ENCODE measurements around the gene YAE1. TPM values are rescaled to one million over a fixed set of nuclear protein-coding genes. Genes with fewer than 3 reads are reported as not detected.

YAE1 gene
- total and polyA plus RNA-seq, 2 experiments from 2014 or later: 30.5 to 107 TPM

DNA sequence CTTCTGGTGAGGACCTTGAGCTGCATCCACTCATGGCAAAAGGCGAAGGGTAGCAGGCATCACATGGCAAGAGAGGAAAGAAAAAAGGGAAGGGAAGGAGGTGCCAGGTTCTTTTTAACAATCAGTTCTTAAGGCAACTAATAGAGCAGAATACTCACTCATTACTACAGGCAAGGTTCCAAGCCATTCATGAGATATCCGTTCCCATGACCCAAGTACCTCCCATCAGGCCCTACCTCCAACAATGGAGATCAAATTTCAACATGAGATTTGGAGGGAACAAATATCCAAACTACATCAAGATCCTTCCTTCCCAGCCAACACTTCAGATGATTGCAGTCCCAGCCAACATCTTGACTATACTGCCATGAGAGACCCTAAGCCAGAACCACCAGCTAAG is 38.9 kb upstream of the YAE1 start (continued):
- TF ChIP-seq, protein P1, sequence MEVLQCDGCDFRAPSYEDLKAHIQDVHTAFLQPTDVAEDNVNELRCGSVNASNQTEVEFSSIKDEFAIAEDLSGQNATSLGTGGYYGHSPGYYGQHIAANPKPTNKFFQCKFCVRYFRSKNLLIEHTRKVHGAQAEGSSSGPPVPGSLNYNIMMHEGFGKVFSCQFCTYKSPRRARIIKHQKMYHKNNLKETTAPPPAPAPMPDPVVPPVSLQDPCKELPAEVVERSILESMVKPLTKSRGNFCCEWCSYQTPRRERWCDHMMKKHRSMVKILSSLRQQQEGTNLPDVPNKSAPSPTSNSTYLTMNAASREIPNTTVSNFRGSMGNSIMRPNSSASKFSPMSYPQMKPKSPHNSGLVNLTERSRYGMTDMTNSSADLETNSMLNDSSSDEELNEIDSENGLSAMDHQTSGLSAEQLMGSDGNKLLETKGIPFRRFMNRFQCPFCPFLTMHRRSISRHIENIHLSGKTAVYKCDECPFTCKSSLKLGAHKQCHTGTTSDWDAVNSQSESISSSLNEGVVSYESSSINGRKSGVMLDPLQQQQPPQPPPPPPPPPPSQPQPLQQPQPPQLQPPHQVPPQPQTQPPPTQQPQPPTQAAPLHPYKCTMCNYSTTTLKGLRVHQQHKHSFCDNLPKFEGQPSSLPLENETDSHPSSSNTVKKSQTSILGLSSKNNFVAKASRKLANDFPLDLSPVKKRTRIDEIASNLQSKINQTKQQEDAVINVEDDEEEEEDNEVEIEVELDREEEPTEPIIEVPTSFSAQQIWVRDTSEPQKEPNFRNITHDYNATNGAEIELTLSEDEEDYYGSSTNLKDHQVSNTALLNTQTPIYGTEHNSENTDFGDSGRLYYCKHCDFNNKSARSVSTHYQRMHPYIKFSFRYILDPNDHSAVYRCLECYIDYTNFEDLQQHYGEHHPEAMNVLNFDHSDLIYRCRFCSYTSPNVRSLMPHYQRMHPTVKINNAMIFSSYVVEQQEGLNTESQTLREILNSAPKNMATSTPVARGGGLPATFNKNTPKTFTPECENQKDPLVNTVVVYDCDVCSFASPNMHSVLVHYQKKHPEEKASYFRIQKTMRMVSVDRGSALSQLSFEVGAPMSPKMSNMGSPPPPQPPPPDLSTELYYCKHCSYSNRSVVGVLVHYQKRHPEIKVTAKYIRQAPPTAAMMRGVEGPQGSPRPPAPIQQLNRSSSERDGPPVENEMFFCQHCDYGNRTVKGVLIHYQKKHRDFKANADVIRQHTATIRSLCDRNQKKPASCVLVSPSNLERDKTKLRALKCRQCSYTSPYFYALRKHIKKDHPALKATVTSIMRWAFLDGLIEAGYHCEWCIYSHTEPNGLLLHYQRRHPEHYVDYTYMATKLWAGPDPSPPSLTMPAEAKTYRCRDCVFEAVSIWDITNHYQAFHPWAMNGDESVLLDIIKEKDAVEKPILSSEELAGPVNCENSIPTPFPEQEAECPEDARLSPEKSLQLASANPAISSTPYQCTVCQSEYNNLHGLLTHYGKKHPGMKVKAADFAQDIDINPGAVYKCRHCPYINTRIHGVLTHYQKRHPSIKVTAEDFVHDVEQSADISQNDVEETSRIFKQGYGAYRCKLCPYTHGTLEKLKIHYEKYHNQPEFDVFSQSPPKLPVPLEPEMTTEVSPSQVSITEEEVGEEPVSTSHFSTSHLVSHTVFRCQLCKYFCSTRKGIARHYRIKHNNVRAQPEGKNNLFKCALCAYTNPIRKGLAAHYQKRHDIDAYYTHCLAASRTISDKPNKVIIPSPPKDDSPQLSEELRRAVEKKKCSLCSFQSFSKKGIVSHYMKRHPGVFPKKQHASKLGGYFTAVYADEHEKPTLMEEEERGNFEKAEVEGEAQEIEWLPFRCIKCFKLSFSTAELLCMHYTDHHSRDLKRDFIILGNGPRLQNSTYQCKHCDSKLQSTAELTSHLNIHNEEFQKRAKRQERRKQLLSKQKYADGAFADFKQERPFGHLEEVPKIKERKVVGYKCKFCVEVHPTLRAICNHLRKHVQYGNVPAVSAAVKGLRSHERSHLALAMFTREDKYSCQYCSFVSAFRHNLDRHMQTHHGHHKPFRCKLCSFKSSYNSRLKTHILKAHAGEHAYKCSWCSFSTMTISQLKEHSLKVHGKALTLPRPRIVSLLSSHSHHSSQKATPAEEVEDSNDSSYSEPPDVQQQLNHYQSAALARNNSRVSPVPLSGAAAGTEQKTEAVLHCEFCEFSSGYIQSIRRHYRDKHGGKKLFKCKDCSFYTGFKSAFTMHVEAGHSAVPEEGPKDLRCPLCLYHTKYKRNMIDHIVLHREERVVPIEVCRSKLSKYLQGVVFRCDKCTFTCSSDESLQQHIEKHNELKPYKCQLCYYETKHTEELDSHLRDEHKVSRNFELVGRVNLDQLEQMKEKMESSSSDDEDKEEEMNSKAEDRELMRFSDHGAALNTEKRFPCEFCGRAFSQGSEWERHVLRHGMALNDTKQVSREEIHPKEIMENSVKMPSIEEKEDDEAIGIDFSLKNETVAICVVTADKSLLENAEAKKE (CRISPR knock-in tag; IDR thresholded peaks at IDR 0.05): no peak
- TF ChIP-seq EZH2 (IDR thresholded peaks at IDR 0.05; ENCODE audit: low read depth, unreplicated experiment): no peak
- no peak for TF ChIP-seq POLR2AphosphoS5 (IDR thresholded peaks at IDR 0.05; ENCODE audit: low read depth)
- TF ChIP-seq EZH2phosphoT487 (IDR thresholded peaks at IDR 0.05; ENCODE audit: unreplicated experiment): no peak
- no peak for TF ChIP-seq ZNF114 (CRISPR knock-in tag; IDR thresholded peaks at IDR 0.05)

DNA sequence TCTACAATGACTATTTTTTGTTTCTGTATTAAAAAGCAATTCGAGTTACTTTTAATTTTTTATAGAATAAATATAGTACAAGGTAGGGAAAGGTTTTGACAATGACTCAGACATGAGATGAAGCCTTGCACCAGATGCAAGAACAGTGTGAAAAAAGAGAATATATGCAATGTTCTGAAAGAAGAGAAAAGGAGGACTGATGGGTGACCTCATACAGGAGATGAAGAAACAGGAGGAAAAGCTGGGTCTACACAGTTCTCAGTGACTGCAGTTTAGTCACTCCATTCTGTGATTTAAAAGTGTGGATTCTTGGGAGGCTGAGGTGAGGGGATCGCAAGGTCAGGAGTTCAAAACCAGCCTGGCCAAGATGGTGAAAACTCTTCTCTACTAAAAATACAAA is 38.3 kb upstream of the YAE1 start:
- peaks cover 18% of the 10 kb centered on the region for H3K4me1 Mint-ChIP-seq
- H3K4me3 Mint-ChIP-seq: no peak overlapping the region
- H3K27me3 ChIP-seq (ENCODE audit: insufficient read depth): no peaks in the 10 kb centered on the region

More for the DNA sequence above, 38.3 kb upstream of the YAE1 start:
- Histone ChIP-seq H4K20me1 (replicated peaks; ENCODE audit: insufficient read depth) (no peaks in the 10 kb centered on the region), H3K4me1 (ENCODE audit: insufficient read depth) (no peaks in the 10 kb centered on the region; the same call in 1 of the 2 replicates), H2AFZ (no peak overlapping the region), H3K27ac (ENCODE audit: low read depth) (no peak overlapping the region), H3K9me2 (ENCODE audit: insufficient read depth) (no peaks in the 10 kb centered on the region), H3F3A (replicated peaks; ENCODE audit: low read depth) (no peaks in the 10 kb centered on the region), H3K4me2 (no peak overlapping the region), H3K79me2 (replicated peaks; ENCODE audit: insufficient read depth) (no peaks in the 10 kb centered on the region), H3K4me3 (no peak overlapping the region), H3K36me3 (ENCODE audit: insufficient read depth) (no peaks in the 10 kb centered on the region)
- Mint-ChIP-seq H3K9me3 (no peaks in the 10 kb centered on the region; the same call in 2 of the 3 replicates), H3K27me3 (ENCODE audit: insufficient read depth, low read depth, poor library complexity) (peaks cover 5% of the 10 kb centered on the region), H3K36me3 (ENCODE audit: low read depth) (no peaks in the 10 kb centered on the region), H3K27ac (no peak overlapping the region)
- TF ChIP-seq, protein P2, sequence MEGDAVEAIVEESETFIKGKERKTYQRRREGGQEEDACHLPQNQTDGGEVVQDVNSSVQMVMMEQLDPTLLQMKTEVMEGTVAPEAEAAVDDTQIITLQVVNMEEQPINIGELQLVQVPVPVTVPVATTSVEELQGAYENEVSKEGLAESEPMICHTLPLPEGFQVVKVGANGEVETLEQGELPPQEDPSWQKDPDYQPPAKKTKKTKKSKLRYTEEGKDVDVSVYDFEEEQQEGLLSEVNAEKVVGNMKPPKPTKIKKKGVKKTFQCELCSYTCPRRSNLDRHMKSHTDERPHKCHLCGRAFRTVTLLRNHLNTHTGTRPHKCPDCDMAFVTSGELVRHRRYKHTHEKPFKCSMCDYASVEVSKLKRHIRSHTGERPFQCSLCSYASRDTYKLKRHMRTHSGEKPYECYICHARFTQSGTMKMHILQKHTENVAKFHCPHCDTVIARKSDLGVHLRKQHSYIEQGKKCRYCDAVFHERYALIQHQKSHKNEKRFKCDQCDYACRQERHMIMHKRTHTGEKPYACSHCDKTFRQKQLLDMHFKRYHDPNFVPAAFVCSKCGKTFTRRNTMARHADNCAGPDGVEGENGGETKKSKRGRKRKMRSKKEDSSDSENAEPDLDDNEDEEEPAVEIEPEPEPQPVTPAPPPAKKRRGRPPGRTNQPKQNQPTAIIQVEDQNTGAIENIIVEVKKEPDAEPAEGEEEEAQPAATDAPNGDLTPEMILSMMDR (conservative IDR thresholded peaks at IDR 0.05; ENCODE audit: low read depth in 2 of 2): no peak
- TF ChIP-seq STAT1 (IDR thresholded peaks at IDR 0.05; ENCODE audit: unreplicated experiment): no peak
- no peak for TF ChIP-seq POLR2AphosphoS5 (IDR thresholded peaks at IDR 0.05; ENCODE audit: low read depth)
- TF ChIP-seq ZNF114 (CRISPR knock-in tag; IDR thresholded peaks at IDR 0.05): no peak
- TF ChIP-seq ZNF331 (CRISPR knock-in tag; IDR thresholded peaks at IDR 0.05; ENCODE audit: low read depth): no peak
- no peak for TF ChIP-seq EZH2phosphoT487 (IDR thresholded peaks at IDR 0.05; ENCODE audit: unreplicated experiment)
- TF ChIP-seq, protein P3, sequence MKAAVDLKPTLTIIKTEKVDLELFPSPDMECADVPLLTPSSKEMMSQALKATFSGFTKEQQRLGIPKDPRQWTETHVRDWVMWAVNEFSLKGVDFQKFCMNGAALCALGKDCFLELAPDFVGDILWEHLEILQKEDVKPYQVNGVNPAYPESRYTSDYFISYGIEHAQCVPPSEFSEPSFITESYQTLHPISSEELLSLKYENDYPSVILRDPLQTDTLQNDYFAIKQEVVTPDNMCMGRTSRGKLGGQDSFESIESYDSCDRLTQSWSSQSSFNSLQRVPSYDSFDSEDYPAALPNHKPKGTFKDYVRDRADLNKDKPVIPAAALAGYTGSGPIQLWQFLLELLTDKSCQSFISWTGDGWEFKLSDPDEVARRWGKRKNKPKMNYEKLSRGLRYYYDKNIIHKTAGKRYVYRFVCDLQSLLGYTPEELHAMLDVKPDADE (IDR thresholded peaks at IDR 0.05): no peak
- ATAC-seq: no peak
- no peak for DNase-seq (ENCODE audit: low spot score)

All from GM23338 (cell line).